ENCODE measurements around the gene TBCD.
"Not testable (repeated sequence)": the region's sequence is repeated elsewhere in the genome, so short reads cannot be mapped to it uniquely, and the experiment has no call there.

Gene TBCD

GRCh38 chr17:82970067-82970466 lies 218.2 kb downstream of the TBCD start:
- DNase-seq (ENCODE audit: low read depth in 2 of 2), result no peak

DNA sequence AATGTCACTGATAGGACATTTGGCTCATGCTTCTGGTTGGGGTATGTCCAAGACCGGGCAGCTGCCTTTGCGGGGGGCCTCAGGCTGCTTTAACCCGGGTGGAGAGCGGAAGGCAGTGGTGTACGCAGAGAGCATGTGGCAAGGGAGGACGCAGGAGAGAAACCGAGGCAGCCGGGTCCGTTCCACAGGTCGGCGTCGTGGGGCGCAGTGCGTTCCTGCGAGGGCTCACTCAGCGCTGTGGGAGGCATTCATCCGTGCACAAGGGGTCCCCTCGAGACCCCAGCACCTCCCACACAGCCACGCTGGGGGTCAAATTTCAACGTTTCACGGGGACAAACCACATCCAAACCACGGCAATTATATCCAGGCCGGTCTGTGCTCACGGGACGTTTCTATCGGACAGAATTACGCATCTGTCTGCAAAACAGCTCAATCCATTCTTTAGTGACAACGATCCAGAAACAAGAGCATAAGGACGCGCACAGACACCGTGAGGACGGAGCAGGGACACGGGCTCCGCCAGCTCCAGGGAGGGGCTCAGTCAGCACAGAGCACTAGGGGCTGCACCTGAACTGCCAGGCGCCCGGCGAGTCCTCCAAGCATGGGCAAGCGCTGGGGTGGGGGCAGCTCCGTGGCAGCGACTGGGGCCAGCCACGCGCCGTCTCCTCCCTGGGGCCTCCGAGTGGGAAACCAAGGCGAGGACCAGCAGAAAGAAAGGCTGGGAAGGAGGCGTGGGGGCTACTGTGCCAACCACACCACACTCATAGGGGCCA lies 219.1 kb downstream of the TBCD start:
- no peak for DNase-seq (ENCODE audit: low read depth in 2 of 2)

DNA sequence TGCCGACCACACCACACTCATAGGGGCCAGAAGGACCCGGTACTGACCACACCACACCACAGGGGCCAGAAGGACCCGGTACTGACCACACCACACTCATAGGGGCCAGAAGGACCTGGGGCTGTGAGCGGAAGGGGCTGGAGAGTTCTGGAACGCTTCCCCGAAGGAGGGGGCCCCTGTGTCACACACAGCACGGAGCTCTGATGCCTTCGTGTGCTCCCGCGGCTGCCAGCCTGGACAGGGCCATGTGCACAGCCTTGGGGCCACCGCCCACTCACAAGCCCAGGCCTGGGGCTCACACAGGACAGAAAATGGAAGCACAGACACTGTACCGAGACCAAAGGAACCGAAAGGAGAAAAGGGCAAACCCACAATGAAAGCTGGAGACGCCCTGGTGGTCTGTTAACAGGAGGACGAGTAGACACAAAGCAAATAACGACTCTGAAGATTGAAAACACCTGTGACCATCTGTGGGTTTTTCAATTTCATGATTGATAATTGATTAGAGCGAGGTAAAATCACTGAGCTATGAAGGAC lies 221.0 kb downstream of the TBCD start:
- no peak for DNase-seq (ENCODE audit: low read depth in 2 of 2)

DNA sequence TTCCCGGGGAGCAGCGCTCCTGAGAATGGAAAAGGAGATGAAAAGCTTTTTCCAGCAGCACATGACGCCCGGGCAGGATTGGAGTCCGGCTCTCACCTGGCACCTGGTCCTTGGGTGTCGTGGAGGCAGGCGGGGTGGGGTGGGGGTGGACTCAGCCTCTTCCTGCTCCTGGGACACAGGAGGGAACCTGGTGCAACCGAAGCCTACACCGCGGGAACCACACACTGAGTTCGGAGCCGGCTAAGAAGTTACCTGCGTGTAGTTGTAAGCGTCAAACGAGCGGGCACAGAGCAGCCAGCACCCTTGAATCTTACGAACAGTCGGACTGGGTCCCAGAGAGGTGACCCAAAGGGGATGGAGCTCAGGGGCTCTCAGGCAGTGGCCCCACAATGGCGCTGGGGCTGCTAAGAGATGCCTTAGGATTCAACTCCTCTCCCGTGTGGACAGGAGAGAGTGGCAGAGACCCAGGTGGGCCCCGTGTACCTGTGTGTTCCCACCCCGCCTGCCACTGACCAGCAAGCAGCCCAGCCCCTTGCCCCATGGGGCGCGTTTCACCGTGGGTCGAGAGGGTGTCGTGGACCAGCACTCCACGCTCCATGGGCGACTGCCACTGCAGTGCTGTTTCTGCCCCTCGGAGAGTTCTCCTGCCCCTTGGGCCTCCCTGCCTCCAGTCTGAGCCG lies 221.7 kb downstream of the TBCD start:
- DNase-seq (ENCODE audit: low read depth in 2 of 2), result no peak

GRCh38 chr17:82974136-82974952 lies 222.5 kb downstream of the TBCD start:
- DNase-seq (ENCODE audit: low read depth in 2 of 2), result no peak

DNA sequence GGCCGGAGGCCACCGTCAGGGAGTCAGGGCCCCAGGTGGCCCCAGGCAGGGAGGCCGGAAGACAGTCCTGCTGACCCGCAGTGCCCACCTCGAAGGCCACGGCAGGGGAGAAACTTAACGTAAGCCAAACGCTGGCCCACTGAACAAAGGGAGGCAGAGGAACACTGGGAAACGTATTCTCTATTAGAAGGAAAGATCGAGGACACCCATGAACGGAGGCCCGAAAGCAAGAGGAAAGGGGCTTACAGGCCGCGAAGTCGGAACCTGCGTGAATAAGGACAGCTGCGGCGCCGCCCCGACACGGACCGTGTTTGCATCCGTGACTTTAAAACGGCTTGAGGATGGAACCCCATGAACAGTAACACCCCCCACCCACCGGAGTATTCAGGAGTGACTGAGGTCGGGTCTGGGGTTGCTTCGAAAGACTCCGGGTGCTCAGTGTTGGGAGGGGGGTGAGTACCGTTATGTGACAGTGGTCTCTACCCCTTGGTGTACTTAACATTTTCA lies 225.2 kb downstream of the TBCD start:
- DNase-seq (ENCODE audit: low read depth in 2 of 2), result no peak

- DNase-seq (ENCODE audit: low read depth in 2 of 2), result no peak
Measured at GRCh38 chr17:82977606-82978005, 225.7 kb downstream of the TBCD start.

DNA sequence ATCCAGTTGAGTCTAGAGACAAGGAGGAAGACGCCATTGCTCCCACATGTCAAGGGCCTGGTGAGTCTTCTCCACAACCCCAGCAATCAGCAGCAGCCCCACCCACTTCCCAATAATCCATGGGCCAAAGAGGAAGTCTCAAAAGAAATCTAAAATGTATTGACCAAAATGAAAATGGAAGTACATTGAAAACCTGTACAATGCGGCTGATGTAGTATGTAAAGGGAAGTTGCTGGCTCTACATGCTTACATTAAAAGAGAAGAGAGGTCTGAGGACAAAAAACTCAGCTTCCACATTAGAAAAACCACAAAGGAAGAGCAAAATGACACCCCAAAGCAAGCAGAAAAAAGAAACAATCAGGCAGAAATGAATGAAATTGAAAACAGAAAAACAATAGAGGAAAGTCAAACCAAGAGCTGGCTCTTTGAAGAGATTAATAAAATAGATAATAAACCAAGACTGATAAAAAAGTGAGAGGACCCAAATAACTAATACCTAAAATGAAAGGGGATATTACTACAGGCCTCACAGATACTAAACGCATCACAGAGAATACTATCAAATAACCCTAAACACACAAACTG lies 227.0 kb downstream of the TBCD start:
- DNase-seq (ENCODE audit: low read depth in 2 of 2), result no peak

GRCh38 chr17:82979718-82980117 lies 227.9 kb downstream of the TBCD start:
- no peak for DNase-seq (ENCODE audit: low read depth in 2 of 2)

GRCh38 chr17:82980632-82981031 lies 228.8 kb downstream of the TBCD start:
- DNase-seq (ENCODE audit: low read depth in 2 of 2), result no peak

DNA sequence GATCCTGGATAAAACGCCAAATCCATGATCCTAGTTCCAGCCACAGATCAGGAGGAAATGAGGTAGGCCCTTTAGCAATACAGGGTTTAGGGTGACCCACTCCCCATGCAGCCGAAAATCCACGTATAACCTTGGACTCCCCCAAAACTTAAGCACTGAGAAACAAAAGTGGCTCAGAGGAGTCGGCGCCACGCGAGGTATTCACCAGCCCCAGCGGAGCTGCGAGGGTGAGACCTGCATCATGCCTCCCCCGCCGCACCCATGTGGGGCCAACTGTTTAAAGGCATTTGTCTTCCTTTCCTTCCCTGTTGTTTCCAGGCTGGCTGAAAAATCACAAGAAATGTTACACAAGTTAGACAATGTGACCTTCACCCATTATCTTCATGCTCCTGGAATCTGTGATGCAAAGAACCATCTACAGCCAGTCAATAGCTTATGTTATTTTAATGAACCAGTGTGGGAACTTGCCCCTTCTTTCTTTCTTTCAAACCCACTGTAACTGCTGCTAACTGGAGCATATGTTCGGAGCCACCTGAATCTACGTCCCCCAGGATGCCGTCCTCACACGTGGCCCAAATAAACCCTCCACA lies 229.4 kb downstream of the TBCD start:
- DNase-seq (ENCODE audit: low read depth in 2 of 2), result no peak

DNA sequence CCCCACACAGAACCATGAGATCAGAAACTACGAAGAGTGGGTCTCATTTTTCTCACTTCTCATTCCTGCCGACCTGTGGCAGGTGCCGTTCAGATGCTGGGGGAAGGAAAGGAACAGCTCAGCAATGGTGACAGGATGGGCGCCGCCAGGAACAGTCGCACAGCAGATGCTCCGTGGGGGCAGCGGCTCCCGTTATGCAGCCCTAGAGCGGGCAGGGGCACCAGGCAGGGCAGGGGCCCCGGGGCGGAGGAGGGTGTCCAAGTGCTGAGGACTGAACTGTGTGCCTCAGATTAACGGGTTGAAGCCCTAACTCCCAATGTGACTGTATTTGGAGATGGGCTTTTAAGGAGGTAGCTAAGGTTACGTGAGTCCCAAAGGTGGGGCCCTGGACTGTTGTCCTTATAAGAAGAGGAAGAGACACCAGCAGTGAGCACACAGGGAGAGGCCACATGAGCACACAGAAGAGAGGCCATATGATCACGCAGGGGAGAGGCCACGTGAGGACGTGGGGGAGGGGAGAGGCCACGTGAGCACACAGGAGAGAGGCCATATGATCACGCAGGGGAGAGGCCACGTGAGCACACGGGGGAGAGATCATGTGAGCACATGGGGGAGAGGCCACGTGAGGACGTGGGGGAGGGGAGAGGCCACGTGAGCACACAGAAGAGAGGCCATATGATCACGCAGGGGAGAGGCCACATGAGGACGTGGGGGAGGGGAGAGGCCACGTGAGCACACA lies 231.8 kb downstream of the TBCD start:
- no peak for DNase-seq (ENCODE audit: low read depth in 2 of 2)

DNA sequence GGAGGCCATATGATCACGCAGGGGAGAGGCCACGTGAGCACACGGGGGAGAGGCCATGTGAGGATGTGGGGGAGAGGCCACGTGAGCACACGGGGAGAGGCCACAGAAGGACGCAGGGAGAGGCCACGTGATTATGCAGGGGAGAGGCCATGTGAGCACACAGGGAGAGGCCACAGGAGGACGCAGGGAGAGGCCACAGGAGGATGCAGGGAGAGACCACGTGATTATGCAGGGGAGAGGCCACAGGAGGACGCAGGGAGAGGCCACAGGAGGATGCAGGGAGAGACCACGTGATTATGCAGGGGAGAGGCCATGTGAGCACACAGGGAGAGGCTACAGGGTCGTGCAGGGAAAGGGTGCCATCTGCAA lies 232.4 kb downstream of the TBCD start:
- DNase-seq (ENCODE audit: low read depth in 2 of 2), result not testable (repeated sequence)

DNA sequence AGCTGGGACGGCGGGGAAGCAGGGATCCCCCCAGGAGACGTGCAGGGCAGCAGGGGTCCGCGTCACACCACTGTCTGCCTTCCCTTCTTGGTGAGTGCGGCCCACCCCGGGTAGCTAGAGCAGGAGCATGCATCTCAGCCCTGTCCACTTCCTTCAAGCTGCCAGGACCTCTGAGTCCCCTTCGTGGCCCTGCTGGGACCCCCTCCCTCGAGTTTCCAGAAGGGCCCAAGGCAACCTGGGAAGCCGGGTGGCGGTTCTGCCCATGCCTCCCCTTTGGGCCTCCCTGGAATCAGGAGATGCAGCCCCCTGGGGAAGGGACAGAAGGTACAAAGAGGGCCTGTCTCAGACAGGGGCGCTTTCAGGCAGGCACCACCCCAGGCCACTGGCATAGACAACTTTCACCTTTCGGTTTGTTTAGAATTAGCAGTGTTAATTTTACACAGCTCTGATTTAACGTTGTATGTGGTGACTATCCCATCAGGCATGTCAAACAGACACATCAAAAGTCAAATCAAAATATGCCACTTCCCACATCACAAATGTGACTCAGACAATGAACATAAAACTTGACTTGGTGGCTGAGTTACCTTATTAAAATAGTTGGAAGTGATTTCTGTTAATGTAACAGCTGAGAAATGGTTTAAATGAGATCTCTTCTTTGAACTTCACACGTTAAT lies 233.0 kb downstream of the TBCD start:
- DNase-seq (ENCODE audit: low read depth in 2 of 2), result no peak

DNA sequence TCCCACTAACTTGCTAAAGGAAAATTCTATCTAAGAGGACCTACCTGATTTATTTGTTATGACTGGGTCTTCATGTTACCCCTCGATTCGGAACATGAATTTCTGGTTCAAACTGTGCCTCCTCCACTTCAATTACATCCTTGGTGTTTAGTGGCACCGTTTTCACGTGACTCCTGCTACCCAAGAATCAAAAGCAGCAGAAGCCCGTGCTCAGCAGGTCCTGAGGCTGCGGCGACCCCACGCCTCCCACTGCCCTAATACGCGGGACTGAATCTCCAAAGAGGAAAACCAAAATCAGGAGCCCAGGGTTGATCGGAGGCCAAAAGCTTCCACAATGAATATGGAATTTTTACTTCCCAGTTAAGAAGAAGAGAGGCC lies 233.6 kb downstream of the TBCD start:
- no peak for DNase-seq (ENCODE audit: low read depth in 2 of 2)

DNA sequence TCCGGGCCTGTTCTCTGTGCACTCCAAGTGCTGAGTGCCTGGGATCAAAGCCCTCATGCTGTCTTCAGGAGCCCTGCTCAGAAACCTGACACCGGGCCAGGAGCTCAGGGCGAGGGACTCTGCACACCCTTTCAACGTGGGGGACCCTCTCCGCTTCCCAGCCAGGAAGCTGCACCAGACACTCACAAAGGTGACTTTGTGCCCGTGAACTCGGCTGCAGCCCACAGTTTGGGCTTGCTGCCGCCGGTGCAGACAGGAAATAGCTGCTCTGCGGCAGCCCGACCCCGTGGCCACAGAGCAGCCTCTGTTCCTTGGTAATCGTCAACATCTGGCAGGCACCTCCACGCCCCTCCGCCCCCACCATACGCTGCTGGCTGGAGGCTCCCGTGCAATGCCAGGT lies 234.1 kb downstream of the TBCD start:
- DNase-seq (ENCODE audit: low read depth in 2 of 2), result peak; percentile 20 to 37

DNA sequence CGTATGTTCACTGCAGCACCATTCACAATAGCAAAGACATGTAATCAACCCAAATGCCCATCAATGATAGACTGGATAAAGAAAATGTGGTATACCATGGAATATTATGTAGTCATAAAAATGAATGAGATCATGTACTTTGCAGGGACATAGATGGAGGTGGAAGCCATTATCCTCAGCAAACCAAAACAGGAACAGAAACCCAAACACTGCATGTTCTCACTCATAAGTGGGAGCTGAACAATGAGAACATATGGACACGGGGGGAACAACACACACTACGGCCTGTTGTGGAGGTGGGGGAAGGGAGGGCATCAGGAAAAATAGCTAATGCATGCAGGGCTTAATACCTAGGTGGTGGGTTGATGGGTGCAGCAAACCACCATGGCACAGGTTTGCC lies 237.2 kb downstream of the TBCD start:
- not testable (repeated sequence) for DNase-seq (ENCODE audit: low read depth in 2 of 2)

DNA sequence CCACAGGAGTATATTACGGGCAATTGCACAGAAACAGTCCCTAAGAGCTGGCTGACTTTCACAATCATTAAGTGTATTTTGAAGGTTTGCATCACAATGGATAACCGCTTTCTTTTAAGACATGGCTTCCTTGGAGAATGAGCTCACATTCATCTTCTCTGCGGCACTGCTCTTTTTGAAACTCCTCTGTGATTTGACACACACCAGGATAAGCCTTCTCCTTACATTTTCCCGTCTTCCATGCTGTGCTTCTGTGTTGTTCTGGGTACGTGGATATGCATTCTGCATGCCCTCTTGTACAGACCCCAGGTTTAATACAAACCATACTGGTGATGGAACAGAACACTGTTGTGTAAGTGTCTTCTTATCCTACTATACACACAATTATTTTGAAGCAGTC lies 238.0 kb downstream of the TBCD start:
- DNase-seq (ENCODE audit: low read depth in 2 of 2), result no peak

DNA sequence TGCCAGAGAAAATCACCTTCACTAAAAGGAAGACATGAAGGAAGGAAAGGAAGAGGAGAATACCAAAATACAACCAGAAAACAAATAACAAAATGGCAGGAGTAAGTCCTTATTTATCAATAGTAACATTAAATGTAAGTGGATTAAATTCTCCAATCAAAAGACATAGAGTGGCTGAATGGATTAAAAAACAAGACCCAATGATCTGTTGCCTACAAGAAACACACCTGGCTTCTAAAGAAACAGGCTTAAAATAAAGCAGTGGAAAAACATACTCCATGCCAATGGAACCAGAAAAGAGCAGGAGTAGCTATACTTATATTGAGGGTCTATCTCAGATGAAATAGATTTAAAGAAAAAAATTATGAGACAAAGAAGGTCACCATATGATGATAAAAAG lies 241.1 kb downstream of the TBCD start:
- no peak for DNase-seq (ENCODE audit: low read depth in 2 of 2)
